GM13977 (cell line): Measurements from ENCODE around the gene DMXL2.

Experiments
- DNase-seq: peaks from one replicate; pipeline ENCODE4 v3.0.0; 2012; ENCODE audit warnings: low spot score
- in situ Hi-C: fragments of 300-500 bp; cut with MboI; formaldehyde crosslinking; loops from one replicate; pipeline ENCODE4 v1.12.0; 2022; ENCODE audit warnings: low sequenced_read_pairs, low pct_unique_long_range_greater_than_20kb, mixed read lengths, inconsistent platforms; ENCODE audit not compliant: unreplicated experiment
- TF ChIP-seq, protein P1 (sequence below): IDR thresholded peaks from 2 replicates; pipeline ENCODE4 v1.5.1; 2012; ENCODE audit warnings: mild to moderate bottlenecking, control low read depth; ENCODE audit not compliant: insufficient read depth; ENCODE audit errors: extremely low read depth, missing control alignments

Gene DMXL2

DNA sequence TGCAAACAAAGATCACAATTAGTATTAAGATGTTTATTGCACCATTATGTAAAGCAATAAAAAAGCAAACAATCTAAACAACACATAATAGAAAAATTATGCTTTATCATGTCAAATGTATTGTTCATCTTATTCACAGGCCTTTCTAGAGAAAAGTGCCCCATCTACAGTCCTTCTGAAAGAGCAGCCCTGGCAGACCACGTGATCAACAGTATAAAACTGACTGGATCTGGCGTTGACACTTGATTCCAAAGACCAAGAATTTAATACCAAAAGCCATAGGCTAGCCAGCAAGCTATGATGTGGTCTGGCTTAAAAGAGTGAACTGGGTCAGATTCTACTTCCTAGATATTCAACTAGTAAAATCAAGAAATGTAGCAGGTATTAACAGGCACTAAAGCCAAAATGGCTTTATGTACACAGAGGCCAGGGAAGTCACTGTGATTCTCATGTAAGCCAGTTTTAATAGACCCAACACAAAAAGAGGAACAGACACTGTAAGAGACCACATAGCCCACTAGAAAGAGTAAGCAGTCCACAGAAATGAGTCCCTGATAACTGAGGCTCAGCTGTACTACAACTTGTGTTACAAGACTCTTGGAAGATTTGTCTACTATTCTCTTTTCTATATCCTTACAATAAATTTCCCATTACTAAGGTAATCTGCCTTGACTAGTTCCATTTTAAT is 32.5 kb downstream of the DMXL2 start:
- in situ Hi-C loops = no loop called here
- TF ChIP-seq, protein P1, sequence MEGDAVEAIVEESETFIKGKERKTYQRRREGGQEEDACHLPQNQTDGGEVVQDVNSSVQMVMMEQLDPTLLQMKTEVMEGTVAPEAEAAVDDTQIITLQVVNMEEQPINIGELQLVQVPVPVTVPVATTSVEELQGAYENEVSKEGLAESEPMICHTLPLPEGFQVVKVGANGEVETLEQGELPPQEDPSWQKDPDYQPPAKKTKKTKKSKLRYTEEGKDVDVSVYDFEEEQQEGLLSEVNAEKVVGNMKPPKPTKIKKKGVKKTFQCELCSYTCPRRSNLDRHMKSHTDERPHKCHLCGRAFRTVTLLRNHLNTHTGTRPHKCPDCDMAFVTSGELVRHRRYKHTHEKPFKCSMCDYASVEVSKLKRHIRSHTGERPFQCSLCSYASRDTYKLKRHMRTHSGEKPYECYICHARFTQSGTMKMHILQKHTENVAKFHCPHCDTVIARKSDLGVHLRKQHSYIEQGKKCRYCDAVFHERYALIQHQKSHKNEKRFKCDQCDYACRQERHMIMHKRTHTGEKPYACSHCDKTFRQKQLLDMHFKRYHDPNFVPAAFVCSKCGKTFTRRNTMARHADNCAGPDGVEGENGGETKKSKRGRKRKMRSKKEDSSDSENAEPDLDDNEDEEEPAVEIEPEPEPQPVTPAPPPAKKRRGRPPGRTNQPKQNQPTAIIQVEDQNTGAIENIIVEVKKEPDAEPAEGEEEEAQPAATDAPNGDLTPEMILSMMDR = no peak
- no peak for DNase-seq

DNA sequence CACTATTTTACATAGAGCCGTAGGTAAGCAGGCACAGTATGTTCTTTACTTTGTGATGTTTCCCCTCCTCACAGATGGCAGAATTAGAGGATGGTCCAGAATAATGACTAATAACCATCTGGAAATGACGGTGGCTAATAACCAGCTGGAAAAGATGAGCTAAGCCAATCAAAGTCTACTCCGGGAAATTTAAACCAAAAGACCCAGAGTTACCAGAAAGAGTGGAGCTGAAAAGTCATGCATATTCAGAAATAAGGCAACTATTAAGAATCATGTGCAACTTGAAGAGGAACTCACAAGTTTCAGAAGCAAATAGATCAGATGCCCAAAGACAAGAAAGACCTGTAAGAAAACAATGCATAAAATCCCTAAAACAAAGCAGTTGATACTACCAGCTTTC is 33.6 kb downstream of the DMXL2 start:
- in situ Hi-C loops = no loop called here
- TF ChIP-seq, protein P1 = no peak
- no peak for DNase-seq

DNA sequence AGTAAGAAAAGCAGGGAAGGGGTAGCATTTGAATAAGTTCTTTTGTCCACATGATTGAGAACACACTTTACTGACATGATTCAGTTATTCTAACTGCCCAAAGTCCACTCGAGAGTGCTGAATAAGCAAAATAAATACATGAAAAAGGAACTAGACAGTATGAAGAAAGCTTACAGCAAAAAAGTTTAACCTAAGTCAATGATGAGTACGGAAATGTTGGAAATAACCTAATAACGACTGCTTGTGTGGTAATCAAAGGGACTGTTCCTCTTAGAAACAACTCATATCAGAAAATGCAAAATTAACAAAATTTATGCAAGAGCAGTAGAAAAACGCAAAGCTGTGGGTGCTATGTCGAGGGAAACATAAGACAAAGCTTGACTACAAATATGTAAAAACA is 36.6 kb downstream of the DMXL2 start:
- in situ Hi-C loops = no loop called here
- TF ChIP-seq, protein P1 = no peak
- DNase-seq = no peak

DNA sequence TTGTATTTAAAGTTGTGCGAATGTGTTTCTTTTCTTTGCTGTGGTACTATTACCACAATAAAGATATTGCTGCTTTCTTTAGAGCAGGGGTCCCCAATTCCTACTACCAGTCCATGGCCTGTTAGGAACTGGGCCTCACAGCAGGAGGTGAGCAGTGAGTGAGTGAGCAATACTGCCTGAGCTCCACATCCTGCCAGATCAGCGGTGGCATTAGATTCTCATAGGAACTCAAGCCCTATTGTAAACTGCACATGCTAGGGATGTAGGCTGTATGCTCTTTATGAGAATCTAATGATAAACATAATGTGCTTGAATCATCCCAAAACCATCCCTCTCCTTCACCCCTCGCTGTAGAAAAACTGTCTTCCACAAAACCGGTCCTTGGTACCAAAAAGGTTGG is 41.6 kb downstream of the DMXL2 start:
- in situ Hi-C loops = no loop called here
- DNase-seq = no peak
- TF ChIP-seq, protein P1 = no peak

DNA sequence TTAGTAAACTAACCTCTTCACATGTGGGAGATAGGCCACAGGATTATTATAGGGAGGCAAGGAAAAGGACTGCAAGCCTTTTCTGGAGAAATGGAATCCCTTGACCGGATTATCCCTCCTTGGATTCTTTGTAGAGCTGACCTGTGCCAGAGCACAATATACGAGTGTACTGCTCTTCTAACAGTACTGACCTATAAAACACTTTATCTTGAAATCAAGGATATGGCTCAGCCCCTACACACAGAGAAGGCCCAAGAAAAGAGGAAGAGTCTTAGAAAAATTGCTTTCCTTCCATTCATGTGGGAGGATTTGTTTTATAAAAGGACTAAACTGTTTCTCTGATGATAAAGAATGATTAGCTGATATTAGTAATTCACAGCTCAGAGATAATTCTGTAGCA is 42.2 kb downstream of the DMXL2 start:
- TF ChIP-seq, protein P1 = no peak
- no peak for DNase-seq
- in situ Hi-C loops = no loop called here

DNA sequence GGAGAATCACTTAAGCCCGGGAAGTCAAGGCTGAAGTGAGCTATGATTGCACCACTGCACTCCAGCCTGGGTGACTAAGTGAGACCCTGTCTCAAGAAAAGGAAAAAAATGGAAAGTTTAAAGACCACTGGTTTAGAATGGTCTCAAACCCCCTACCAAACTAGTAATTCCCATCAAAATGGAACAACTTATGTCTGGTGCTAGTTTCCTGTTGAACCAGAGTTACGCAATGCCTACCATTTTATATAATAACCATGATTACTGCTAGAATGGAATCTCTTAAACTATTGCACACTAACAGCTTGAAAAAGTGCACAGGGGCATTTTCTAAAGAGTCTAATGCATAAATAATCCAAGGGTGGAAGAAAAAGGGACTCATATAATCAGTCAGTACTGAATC is 43.6 kb downstream of the DMXL2 start:
- DNase-seq = no peak
- TF ChIP-seq, protein P1 = no peak
- in situ Hi-C loops = no loop called here
